GM18505 (cell line): Measurements from ENCODE around the gene NIBAN1.
A peak's percentile ranks its signal among the peaks of the same experiment; 100 is the strongest.

ENCODE experiments used
- ATAC-seq: cut with Tn5 transposase; IDR thresholded peaks from one replicate; pipeline ENCODE4 v1.9.1; 2021; ENCODE audit not compliant: unreplicated experiment
- POLR2A ChIP-seq: IDR thresholded peaks from 4 replicates; pipeline ENCODE4 v1.6.1; 2011; ENCODE audit warnings: borderline replicate concordance; ENCODE audit not compliant: insufficient read depth, insufficient read length; ENCODE audit errors: extremely low read depth

Gene NIBAN1

GRCh38 chr1:184988506-184988905 is 14.2 kb upstream of the NIBAN1 start:
- TF ChIP-seq POLR2A, result no peak
- ATAC-seq, result no peak

DNA sequence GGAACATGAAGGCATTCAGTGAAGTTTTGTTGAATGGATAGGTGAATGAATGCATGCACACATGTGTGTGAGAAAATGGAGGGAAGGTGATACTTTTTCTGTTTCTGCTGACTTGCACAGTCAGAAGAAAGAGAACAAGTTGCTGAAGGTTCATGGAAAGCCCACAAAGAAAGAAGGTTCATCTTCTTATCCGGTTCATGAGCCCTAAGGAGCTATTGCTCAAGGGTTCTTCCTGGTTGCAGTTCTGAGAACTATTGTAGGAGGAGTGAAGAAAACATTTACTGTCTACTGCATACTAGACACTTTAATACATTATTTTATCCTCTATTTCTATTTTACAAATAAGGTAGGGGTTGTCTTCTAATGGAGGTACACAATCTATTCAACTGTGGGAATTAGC is 13.4 kb upstream of the NIBAN1 start:
- no peak for ATAC-seq

GRCh38 chr1:184986250-184986649 is 11.9 kb upstream of the NIBAN1 start:
- ATAC-seq, result no peak
- TF ChIP-seq POLR2A, result no peak

More for the DNA sequence above, 13.4 kb upstream of the NIBAN1 start:
- TF ChIP-seq POLR2A, result no peak

- ATAC-seq, result peak; percentile 95
- TF ChIP-seq POLR2A, result no peak
Measured at GRCh38 chr1:184982002-184982954, 8.0 kb upstream of the NIBAN1 start.

GRCh38 chr1:184980726-184981125 is 6.4 kb upstream of the NIBAN1 start:
- ATAC-seq, result no peak
- TF ChIP-seq POLR2A, result no peak

DNA sequence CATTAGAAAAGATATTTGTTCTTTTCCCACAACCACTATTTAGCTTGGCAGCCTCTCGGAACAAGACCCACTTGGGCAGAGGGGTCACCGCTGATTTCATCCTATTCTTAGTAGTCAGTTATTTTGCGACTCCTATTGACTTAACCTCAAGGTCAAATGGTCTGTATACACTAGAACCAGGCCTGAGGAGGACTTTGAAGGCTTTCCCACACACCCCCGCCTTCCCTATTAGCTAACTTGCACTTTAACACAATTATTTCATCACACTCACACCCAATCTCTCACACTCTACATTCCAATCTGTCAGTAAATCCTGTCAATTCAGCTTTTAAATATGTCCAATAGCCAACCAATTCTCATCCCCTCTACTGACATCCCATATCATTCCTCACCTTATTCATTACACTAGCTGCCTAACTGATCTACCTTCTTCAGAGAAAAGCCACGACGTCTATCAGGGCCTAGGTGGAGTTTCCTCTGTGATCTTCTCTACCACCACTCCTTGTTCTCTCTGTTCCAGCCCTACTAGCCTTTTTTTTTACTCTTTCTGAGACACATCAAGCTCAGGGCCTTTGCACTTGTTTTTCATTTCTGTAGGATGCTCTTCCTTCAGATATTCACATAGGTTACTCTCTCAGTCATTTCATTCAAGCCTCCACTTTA is 1.0 kb upstream of the NIBAN1 start:
- TF ChIP-seq POLR2A, result no peak

DNA sequence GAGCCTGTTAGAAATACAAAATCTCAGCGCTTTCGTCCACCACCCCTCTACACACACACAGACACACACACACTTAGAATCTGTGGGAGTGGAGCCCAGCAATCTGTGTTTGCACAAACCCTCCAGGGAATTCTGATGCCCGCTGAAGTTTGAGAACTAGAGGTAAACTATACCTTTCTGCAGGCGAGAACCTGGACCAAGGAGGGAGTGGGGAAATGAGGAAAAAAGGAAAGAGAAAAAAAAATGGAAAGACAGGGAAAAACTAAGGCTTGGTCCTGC is 468 bp upstream of the NIBAN1 start:
- TF ChIP-seq POLR2A, result no peak
- ATAC-seq, result no peak

More for the DNA sequence above, 1.0 kb upstream of the NIBAN1 start:
- ATAC-seq, result no peak

DNA sequence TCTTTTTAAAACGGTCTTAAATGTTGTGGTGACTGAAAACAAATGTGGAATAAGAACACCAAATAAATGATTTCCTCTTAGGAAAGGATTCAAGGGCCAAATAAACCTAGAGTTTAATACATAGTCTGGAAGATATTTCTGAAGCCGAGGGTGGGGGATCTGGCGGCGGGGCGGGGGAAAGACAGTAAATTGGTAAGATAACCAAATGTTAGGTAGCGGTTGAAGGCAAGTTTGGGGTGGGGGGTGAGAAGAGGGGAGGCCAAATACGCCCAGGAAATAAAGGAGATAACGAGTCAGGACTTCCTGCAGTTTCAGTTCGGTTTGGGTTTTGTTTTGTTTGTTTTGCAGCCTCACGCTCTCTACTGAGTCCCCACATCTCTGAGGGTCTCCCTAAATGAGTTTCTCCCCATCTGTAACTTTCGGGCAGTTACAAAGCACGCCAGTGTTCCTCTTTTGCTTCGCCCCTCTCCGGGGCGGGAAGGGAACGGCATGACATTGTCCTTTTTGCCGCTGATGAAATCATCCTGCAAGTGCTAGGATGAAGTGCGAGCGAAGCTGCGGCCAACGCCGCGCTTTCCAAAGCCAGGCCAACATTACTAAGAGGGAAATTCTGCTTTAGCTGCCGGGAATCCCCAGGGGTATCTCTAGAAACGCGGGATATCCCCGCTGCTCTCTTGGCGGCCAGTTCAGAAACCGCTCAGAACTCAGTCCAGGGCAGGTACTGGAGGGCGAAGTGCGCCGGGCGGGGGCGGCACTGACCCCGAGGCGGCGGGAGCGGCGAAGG is 844 bp downstream of the NIBAN1 start:
- no peak for TF ChIP-seq POLR2A
- ATAC-seq, result peak; percentile 44

GRCh38 chr1:184972315-184973055 is 1.8 kb downstream of the NIBAN1 start:
- ATAC-seq, result no peak
- no peak for TF ChIP-seq POLR2A

DNA sequence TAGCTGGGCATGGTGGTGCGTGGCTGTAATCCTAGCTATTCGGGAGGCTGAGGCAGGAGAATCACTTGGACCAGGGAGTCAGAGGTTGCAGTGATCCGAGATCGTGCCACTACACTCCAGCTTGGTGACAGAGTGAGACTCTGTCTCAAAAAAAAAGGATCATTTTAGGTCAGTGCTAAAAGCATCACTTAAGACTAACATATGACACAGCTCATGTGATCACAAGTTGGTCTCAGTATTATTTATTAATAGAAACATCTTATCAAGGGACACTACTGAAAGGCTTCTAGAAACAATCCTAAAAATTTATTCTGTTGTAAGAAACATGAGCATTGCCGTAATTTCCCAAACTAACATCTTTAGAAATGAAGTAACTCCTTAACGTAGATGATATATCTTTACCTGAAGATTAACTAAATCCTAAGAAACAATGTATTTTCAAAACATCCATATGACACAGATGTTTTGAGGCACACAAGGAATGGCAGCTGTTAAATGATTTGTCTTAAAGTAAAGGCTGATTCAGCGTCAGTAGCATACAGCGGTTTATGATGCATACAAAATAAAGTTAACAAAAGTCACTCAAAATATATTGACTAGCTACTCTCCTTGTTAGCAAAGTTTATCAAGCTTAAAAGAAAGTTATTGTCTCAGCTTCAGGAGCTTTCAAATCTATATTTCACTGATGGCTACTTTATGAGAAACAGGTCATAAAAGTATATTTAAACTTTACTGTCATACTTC is 2.6 kb downstream of the NIBAN1 start:
- no peak for TF ChIP-seq POLR2A
- ATAC-seq, result no peak

DNA sequence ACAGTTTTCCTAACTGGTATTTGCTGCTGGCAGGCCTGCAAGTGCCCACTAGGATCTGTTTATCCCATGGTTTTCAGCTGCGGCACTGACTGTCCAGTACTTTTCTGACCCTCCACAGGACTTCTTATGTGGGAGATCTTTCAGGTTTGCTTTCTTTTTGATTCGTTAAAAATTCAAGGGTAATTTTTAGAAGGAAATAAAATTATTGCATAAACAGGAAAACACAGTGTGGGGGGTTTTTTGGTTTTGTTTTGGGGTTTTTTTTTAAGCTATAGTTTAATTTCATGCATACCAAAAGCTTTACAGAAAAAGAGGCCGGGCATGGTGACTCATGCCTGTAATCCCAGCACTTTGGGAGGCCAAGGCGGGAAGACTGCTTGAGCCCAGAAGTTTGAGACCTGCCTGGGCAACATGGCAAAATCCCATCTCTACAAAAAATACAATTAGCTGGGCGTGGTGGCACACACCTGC is 3.6 kb downstream of the NIBAN1 start:
- no peak for TF ChIP-seq POLR2A
- ATAC-seq, result no peak

DNA sequence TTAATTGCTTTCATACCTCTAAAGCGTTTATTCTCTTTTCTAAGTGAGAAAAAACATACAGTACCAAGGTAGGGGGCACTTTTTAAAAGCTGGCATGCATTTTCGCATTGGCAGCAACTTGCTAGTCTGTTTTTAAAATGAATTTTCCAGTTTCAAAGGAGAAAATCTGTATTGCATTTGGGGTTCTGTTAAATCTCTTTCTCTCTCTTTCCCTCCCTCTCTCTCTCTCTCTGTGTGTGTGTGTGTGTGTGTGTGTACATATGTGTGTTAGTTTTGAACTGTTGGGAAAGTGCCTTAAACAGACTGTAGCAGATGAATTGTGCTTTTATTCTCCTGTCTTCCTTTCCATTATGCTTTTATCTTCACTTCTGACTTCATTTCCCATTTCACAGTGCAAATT is 7.3 kb downstream of the NIBAN1 start:
- no peak for TF ChIP-seq POLR2A
- no peak for ATAC-seq

- no peak for TF ChIP-seq POLR2A
- ATAC-seq, result no peak
Measured at GRCh38 chr1:184965944-184966860, 8.1 kb downstream of the NIBAN1 start.
